Spinal cord (tissue), 10 donors: ENCODE measurements around the gene NPR2. TPM values are rescaled to one million over a fixed set of nuclear protein-coding genes. Genes with fewer than 3 reads are reported as not detected.

ENCODE experiments used
- DNase-seq, 6 donors: peaks; one replicate each; pipeline versions ENCODE4 v3.0.0 to v3.0.0-alpha.2; 2013 to 2015; ENCODE audit warnings: low spot score in 6 of 6, low read depth in 4 of 6
- H3K27ac ChIP-seq: one replicate; pipeline ENCODE4 v1.5.1; 2013; ENCODE audit warnings: low read depth, low read length, control low read depth
- H3K27me3 ChIP-seq: one replicate; pipeline ENCODE4 v1.6.1; 2013; ENCODE audit warnings: low read length; ENCODE audit not compliant: control insufficient read depth, insufficient read depth
- H3K36me3 ChIP-seq: one replicate; pipeline ENCODE4 v1.6.1; 2013; ENCODE audit warnings: low read length; ENCODE audit not compliant: control insufficient read depth, insufficient read depth
- H3K4me1 ChIP-seq: one replicate; pipeline ENCODE4 v1.6.1; 2013; ENCODE audit warnings: low read length; ENCODE audit not compliant: control insufficient read depth, insufficient read depth
- H3K4me3 ChIP-seq: one replicate; pipeline ENCODE4 v1.5.1; 2013; ENCODE audit warnings: low read depth, low read length, control low read depth
- H3K9me3 ChIP-seq: one replicate; pipeline ENCODE4 v1.6.1; 2013; ENCODE audit warnings: low read length; ENCODE audit not compliant: control insufficient read depth, insufficient read depth
- WGBS: methylation state at CpG from one replicate; pipeline ENCODE4 v1.1.5; 2013; ENCODE audit warnings: missing lambda C conversion rate; ENCODE audit not compliant: insufficient coverage; 5-methylcytosine and 5-hydroxymethylcytosine counted together
- polyA plus RNA-seq, 2 donors: library from polyadenylated mRNA; unstranded; fragments of 120-200 nt; gene quantifications; one replicate each; pipeline ENCODE4 v1.2.1, GENCODE V29; 2013; ENCODE audit not compliant: insufficient read length in 2 of 2
- total RNA-seq, 2 donors: library from RNA; depleted of rRNA in 1 of 2; stranded (reverse); fragments of 120-200 nt in 1 of 2; fragments of >200 nt in 1 of 2; gene quantifications; one replicate each; pipeline versions ENCODE4 v1.2.3 to v1.2.4, GENCODE V29; 2013 to 2014
- donor health status: healthy.

NPR2 gene
- total and polyA plus RNA-seq, 4 donors = 15.0 to 39.5 (median 30.9) TPM

GRCh38 chr9:35759795-35760194 lies 31.6 kb upstream of the NPR2 start:
- WGBS = 93% methylated on average over 4 of the region's 4 CpGs

DNA sequence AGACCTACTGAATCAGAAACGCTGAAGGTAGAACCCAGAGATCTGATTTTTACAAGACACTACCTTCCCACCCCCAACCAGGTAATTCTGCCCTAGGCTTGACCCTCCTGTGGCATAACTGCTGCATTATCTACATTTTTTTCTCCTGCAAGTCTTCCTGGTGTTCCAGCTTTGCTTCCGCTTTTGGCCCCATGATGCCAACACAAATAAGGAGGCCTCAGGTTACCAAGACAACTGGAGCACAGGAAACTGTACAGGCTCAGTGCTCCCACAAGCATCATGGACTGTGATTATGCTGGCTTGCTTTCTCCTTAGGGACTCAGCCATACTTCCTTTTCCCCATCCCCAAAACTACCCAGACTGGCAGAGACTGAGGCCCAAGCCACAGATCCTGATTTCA lies 30.7 kb upstream of the NPR2 start:
- H3K4me1 ChIP-seq = peaks cover 11% of the 10 kb centered on the region
- H3K9me3 ChIP-seq = no peaks in the 10 kb centered on the region
- peaks cover 3% of the 10 kb centered on the region for H3K36me3 ChIP-seq
- WGBS = 78% methylated on average over 2 of the region's 2 CpGs
- no peaks in the 10 kb centered on the region for H3K27me3 ChIP-seq
- DNase-seq = peak in 2 of 6 donors; percentile 49 to 60
- no peak overlapping the region for H3K4me3 ChIP-seq
- H3K27ac ChIP-seq = peak overlapping the region; percentile 47

More at GRCh38 chr9:35759795-35760194, 31.6 kb upstream of the NPR2 start:
- Histone ChIP-seq H3K9me3 (no peaks in the 10 kb centered on the region), H3K36me3 (peaks cover 5% of the 10 kb centered on the region), H3K27ac (no peak overlapping the region), H3K27me3 (no peaks in the 10 kb centered on the region), H3K4me1 (peaks cover 11% of the 10 kb centered on the region), H3K4me3 (no peak overlapping the region)
- no peak for DNase-seq

DNA sequence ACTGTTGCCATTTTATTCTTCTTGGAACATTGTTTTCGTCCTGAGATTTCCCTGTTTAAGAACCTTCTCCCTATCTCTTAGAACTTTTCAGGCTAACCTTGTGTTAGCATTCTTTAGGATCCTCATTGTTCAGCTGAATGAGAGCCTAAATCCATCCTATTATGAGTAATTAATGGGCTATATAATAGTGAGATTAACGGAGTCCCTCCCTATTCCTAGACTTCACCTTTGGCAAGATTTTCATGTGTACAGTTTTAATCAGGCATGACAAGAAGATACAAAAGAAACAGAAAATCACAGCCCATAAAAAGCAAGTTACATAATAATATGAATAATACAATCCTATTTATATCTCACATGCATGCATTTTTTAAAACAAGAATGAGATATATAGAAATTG lies 28.2 kb upstream of the NPR2 start:
- no peak for DNase-seq
- no CpG with 5 or more reads among the region's 2 CpGs for WGBS
- Histone ChIP-seq H3K27ac (no peak overlapping the region), H3K4me1 (no peaks in the 10 kb centered on the region), H3K4me3 (no peak overlapping the region), H3K27me3 (no peaks in the 10 kb centered on the region), H3K36me3 (no peaks in the 10 kb centered on the region), H3K9me3 (no peaks in the 10 kb centered on the region)

DNA sequence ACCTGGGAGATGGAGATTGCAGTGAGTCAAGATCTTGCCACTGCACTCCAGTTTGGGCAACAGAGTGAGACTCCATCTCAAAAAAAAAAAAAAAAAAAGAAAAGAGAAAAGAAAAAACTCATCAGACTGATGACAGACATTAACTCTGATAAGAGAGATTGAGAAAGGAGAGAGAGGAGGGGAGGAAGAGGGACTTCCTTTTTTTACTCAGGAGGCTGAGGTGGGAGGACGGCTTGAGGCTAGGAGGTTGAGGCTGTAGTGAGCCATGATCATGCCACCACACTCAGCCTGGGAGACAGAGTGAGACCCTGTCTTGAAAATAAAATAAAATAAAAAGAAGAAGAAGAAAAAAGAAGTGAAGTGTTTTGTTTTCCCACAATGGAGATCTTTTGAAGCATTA lies 27.6 kb upstream of the NPR2 start:
- no peak overlapping the region for H3K27ac ChIP-seq
- no CpG with 5 or more reads among the region's 1 CpG for WGBS

GRCh38 chr9:35766997-35767396 lies 24.4 kb upstream of the NPR2 start:
- no peak overlapping the region for H3K4me3 ChIP-seq
- H3K9me3 ChIP-seq = no peaks in the 10 kb centered on the region
- DNase-seq = no peak
- H3K27ac ChIP-seq = no peak overlapping the region
- H3K27me3 ChIP-seq = no peaks in the 10 kb centered on the region
- H3K36me3 ChIP-seq = peaks cover 2% of the 10 kb centered on the region
- H3K4me1 ChIP-seq = no peaks in the 10 kb centered on the region
- no CpG with 5 or more reads among the region's 2 CpGs for WGBS

More for the DNA sequence above, 27.6 kb upstream of the NPR2 start:
- Histone ChIP-seq H3K27me3 (no peaks in the 10 kb centered on the region), H3K36me3 (no peaks in the 10 kb centered on the region), H3K4me3 (no peak overlapping the region), H3K9me3 (no peaks in the 10 kb centered on the region), H3K4me1 (no peaks in the 10 kb centered on the region)
- no peak for DNase-seq

DNA sequence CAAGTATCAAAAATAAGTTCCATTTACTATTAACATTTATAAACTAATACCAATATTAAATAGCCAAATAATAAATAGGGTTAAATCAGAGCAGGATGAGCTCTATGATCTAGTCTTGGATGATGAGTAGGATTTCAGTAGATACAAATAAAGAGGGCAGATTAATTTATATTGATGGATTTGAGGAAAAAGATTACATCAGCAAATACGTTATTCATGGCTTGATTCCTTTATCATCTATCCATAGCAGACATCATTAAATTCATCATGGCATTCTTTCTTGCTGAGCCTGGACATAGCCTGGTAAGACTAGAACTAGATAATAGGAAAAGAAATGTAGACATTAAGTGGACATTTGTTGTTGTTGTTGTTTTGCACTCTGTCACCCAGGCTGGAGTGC lies 23.9 kb upstream of the NPR2 start:
- Histone ChIP-seq H3K4me1 (no peaks in the 10 kb centered on the region), H3K27ac (no peak overlapping the region), H3K4me3 (no peak overlapping the region), H3K27me3 (no peaks in the 10 kb centered on the region), H3K36me3 (peaks cover 2% of the 10 kb centered on the region), H3K9me3 (no peaks in the 10 kb centered on the region)
- no CpG with 5 or more reads among the region's 1 CpG for WGBS
- no peak for DNase-seq

DNA sequence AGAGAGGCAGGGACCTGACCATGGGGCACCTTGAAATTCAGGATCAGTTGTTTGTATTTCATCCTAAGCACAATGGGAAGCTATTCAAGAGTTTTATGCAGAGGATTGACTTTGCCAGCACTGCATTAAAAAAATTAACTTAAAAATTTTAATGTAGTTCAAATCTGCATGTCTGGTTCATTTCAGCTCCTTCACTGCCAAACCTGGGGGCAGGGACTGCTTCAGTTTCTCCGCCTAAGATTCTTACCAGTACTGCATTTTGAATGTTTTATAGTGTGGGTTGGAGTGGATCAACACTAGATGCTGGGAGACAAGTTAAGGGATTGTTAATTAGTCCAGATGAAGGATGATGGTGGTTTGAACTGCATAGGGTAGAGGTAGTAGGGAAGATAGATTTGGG lies 21.6 kb upstream of the NPR2 start:
- 80% methylated on average over 1 of the region's 1 CpG for WGBS
- Histone ChIP-seq H3K9me3 (no peaks in the 10 kb centered on the region), H3K4me3 (no peak overlapping the region), H3K36me3 (peaks cover 2% of the 10 kb centered on the region), H3K27ac (no peak overlapping the region), H3K4me1 (no peaks in the 10 kb centered on the region), H3K27me3 (no peaks in the 10 kb centered on the region)
- no peak for DNase-seq

- peak overlapping the region; percentile 35 for H3K27ac ChIP-seq
- H3K4me3 ChIP-seq = no peak overlapping the region
- H3K4me1 ChIP-seq = peaks cover 3% of the 10 kb centered on the region
- H3K36me3 ChIP-seq = peaks cover 2% of the 10 kb centered on the region
- no CpG with 5 or more reads among the region's 4 CpGs for WGBS
- H3K9me3 ChIP-seq = no peaks in the 10 kb centered on the region
- no peaks in the 10 kb centered on the region for H3K27me3 ChIP-seq
- DNase-seq = no peak
Observed at GRCh38 chr9:35771075-35771433, 20.3 kb upstream of the NPR2 start.

DNA sequence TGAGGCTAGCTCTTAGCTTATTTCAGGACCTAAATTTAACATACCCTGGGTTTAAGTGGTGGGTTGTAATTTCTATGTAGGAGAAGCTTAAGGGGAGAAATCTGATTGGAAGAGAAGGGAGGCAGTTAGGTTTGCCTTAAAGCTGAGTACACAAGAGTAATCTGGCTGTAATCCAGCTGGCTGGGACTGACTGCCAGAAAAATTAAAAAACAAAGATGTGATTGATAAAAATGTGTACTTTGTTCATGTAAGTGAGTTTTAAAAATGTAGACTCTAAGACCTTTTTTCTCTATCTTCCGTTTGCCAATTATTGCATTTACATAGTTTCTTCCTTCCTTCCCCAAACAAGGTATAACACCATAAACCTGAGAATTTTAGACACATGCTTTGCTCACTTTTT lies 19.9 kb upstream of the NPR2 start:
- Histone ChIP-seq H3K4me3 (no peak overlapping the region), H3K27ac (no peak overlapping the region)
- WGBS = no CpG with 5 or more reads among the region's 1 CpG

GRCh38 chr9:35771943-35772342 lies 19.4 kb upstream of the NPR2 start:
- H3K4me3 ChIP-seq = no peak overlapping the region
- no peaks in the 10 kb centered on the region for H3K9me3 ChIP-seq
- DNase-seq = no peak
- H3K4me1 ChIP-seq = peaks cover 3% of the 10 kb centered on the region
- no peak overlapping the region for H3K27ac ChIP-seq
- H3K27me3 ChIP-seq = no peaks in the 10 kb centered on the region
- peaks cover 2% of the 10 kb centered on the region for H3K36me3 ChIP-seq
- 96% methylated on average over 2 of the region's 3 CpGs for WGBS

More for the DNA sequence above, 19.9 kb upstream of the NPR2 start:
- Histone ChIP-seq H3K4me1 (peaks cover 3% of the 10 kb centered on the region), H3K9me3 (no peaks in the 10 kb centered on the region), H3K36me3 (peaks cover 2% of the 10 kb centered on the region), H3K27me3 (no peaks in the 10 kb centered on the region)
- DNase-seq = peak in 1 of 6 donors; percentile 57
